ENCODE measurements around the gene SPATA24.

The SPATA24 gene

DNA sequence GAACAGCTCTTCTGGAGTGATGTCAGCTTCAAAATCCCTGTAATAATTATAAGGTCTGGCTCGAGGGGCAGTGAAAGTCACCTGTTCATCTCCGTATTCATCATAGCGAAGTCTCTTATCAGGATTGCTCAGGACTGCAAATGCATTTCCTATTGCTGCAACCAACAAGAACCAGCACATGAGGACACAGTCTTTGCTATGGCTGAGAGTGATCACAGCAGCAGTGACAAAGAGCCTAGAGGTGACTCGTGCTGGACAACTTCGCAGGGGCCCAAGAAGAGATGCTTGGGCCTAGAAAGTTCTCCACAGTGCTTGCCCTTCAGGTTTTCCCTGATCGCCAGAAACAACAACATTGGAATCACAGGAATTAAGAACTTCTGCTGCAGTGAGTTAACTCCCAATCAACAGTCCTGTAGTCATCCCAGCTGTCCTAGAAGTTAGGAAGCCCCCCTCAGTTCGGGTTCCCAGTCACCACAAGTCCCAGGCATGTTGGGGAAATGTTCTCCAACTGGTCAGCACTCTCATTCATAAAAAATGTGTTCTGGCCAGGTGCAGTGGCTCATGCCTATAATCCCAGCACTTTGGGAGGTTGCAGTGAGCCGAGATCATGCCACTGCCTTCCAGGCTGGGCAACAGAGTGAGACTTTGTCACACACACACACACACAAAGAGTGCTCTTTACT is 22.5 kb upstream of the SPATA24 start:
- DNase-seq: no peak
- TF ChIP-seq GATA1 (IDR thresholded peaks at IDR 0.05; ENCODE audit: low read depth, low read length) (no peak), POLR2A (IDR thresholded peaks at IDR 0.05; ENCODE audit: low read length) (no peak)

DNA sequence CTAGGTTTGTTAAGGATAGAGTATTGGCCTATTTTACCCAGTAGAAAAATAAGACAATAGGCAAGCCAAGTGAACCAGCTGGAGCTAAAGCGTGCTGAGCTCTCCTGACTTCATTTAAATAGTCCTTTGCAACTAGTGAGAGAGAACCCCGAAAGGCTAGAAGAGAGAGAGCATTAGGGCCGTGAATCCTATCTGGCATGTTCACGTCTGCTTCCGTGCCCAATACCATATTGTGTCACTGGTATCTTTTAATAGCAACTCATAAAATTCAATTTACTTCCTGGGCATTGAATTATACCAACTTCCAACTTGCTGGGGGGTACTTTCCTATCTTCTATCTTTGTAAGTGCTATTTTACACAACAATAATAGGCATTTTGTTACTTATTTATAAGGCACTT is 21.6 kb upstream of the SPATA24 start:
- DNase-seq: no peak
- no peak for TF ChIP-seq POLR2A (IDR thresholded peaks at IDR 0.05; ENCODE audit: low read length)
- no peak for TF ChIP-seq GATA1 (IDR thresholded peaks at IDR 0.05; ENCODE audit: low read depth, low read length)

DNA sequence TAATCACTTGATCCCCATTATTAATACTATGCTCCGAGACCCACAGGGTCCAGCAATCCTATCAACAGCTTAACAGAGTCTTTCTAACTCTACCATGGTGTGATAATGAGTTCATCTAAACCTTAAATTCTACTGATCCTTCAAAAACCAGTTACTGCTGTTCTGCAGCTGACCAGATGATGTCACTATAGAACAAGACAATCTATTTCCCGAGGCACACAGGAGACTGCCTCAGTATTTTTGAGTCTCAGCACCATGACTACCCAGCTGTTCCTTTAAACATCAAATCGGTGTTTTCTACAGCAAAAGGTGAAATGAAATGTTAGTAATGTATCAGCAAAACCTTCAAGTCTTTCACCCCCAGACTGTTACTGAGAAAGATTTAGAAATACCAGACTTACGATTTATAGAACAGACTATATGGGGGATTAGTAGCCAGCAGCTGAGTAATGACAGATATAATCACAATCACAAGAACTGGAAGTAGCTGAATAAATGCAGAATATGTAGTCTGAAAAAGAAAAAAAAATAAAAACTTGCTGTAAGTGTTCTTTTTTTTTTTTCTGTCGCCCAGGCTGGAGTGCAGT is 18.5 kb upstream of the SPATA24 start:
- DNase-seq: peak; percentile 72 to 81
- TF ChIP-seq POLR2A (IDR thresholded peaks at IDR 0.05; ENCODE audit: low read length): no peak
- TF ChIP-seq GATA1 (IDR thresholded peaks at IDR 0.05; ENCODE audit: low read depth, low read length): no peak

DNA sequence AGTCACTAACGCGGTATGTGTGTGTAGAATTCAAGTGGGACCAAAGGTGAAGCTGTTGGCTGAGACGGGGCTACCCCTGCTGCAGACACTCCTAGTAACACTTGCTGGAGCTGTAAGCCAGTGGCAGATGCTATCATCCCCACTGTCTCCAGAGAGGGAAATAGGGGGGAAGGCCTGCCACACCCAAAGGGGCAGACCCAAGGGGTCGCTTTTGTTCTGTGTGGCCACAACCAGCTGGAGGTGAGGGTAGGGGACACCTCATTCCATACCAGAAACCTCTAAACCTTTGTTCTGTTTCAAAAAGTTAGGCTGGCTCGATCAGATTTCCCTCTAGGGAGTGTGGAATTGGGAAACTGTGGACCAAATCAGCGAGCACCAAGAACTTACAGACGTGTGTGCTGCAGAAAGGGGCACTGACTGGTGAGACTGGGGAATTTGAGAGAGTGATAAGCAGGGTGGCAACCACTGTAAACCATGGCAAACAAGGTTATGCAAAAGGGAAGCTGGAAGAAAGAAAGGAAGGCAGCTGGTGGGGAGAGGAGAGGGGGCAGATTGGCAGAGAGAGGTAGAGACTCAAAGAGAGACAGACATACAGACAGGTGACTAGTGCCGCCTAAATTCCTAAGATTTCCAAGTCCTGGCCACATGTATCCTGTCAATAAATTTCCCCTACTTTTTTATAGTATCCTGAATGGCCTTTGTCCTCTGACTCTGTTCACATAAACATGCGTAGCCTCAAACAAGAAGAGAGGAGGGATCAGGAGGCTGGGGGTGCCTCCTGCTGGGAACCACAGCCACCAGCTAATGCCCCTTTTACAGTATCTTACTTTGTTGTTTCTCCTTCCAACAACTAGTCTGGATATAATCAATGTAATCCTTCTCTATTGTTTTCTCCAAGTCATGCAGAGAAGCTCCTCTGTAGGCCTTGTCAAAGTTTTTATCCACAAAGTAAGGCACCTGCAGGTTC is 15.6 kb upstream of the SPATA24 start:
- TF ChIP-seq POLR2A (IDR thresholded peaks at IDR 0.05; ENCODE audit: low read length) (no peak), GATA1 (IDR thresholded peaks at IDR 0.05; ENCODE audit: low read depth, low read length) (no peak)
- no peak for DNase-seq

DNA sequence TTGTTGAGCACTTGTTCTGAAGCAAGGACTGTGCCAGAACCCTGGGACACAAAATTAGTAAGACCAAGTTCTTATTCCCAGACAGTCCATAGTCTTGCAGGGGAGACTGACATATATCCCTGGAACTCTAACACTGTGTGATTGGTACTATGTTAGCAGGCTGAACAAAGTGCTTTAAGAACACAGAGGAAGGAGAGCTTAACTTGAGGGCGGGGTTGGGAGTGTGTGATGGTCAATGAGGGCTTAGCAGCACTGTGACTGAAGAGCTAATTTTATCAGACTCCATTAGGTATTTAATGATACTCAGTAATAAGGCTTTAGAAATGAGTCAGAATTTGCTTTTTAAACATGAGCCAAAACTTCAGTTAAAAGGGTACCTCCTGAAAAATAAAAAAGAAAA is 14.9 kb upstream of the SPATA24 start:
- no peak for DNase-seq
- TF ChIP-seq GATA1 (IDR thresholded peaks at IDR 0.05; ENCODE audit: low read depth, low read length): no peak
- no peak for TF ChIP-seq POLR2A (IDR thresholded peaks at IDR 0.05; ENCODE audit: low read length)

DNA sequence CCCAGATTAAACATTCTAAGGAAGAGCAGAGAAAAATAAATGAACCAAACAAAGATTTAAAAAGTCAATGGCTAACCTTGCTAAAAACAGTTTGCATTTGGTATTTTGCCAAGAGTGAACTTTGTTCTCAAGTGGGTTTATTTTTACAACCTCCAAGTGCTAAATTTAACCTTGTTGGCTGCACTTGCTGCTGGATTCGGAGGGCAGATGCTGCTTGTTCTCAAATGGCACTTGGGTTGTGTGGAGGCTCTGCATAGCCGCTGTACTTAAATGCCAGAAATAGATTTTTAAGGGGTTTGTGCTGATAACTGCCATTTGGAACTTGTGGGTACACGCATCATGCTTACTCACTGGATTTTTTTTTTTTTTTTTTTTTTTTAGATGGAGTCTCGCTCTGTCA is 13.3 kb upstream of the SPATA24 start:
- DNase-seq: no peak
- TF ChIP-seq GATA1 (IDR thresholded peaks at IDR 0.05; ENCODE audit: low read depth, low read length) (no peak), POLR2A (IDR thresholded peaks at IDR 0.05; ENCODE audit: low read length) (no peak)

DNA sequence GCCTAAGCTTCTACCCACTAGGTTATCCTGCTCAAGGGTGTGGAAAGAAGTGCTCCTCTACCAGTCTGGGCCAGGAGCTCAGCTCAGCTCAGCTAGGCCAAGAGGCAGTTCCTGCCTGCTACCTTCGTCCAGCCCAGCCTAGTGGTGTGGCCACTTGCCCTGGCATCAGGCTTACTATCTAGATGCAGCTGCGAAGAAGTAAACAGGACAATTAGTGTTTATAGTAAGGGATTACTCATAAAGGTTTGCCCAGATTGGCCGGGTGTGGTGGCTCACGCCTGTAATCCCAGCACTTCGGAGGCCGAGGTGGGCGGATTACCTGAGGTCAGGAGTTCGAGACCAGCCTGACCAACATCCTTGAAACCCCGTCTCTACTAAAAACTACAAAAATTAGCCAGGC is 12.8 kb upstream of the SPATA24 start:
- DNase-seq: no peak
- TF ChIP-seq POLR2A (IDR thresholded peaks at IDR 0.05; ENCODE audit: low read length): no peak
- TF ChIP-seq GATA1 (IDR thresholded peaks at IDR 0.05; ENCODE audit: low read depth, low read length): no peak

DNA sequence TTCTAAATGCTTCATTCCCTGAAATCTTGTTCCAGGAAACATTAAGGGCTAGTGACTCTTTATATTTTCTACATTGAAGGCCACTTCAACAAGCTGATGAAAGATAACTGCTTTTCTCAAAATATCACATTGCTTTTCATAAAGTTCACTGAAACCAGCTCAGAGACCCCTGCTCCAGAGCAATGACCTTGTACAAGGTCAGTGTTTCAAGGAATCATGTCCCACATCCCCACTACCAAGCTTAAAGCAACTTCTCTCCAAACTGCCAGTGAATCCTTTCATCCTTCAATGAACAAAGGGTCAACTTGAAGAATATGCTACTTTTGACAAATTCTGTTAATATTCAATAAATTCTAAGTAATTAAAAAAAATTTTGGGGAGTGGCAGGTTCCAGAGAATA is 12.0 kb upstream of the SPATA24 start:
- TF ChIP-seq POLR2A (IDR thresholded peaks at IDR 0.05; ENCODE audit: low read length): no peak
- TF ChIP-seq GATA1 (IDR thresholded peaks at IDR 0.05; ENCODE audit: low read depth, low read length): no peak
- no peak for DNase-seq

DNA sequence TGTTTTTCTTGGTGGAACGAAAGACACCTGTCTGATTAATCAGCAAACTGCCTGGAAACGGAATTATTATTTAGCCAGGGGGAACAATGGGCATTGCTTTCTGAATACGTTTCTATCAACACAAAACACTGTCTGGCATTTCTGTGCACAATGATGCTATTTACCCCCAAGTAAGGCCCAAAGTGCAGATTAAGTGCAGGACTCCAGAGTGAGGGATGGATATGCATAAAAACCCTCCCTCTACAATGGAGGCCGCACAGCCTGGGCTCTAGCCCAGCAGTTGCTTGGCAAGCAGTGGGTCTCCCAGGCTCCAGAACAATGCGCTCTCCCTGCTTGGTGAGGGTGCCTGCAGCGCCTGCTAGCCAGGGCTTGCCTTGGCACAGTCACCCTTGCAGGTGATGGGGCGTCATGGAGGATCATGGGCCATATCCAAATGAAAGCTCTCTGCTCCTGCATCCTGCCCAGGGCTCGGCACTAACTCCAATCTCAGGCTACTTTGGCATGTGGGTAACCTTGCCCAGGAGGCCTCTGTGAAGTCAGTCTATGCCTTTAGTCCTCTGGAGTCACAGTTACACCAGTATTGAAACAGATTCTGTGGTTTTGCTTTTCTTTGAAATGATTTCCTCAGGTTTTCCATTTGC is 11.5 kb upstream of the SPATA24 start:
- no peak for DNase-seq
- TF ChIP-seq GATA1 (IDR thresholded peaks at IDR 0.05; ENCODE audit: low read depth, low read length) (no peak), POLR2A (IDR thresholded peaks at IDR 0.05; ENCODE audit: low read length) (no peak)

DNA sequence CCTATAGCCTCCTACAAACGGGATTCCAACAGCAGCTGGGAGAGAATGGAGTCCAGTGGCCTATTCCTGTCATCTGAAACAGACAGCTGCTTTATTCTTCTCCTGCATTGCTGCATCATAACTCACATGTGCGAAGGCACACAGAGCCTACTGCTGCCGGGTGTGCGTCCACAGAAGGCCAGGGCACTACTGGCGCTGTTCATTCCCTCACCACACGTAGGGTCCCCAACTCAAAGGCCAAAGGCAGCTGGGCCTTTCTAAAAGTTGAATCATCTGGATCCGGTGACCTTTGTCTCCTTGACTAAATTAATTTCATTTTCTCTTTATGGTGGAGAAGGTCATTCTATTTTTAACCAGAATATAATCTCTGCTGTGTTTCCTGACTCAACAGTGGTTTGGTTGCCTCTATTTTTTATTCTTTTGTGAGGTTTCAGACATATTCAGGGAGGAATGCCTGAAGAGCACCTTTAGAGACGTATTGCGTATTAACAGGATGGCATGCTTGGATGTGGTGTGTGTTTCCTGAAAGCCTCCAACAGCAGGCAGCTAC is 10.8 kb upstream of the SPATA24 start:
- DNase-seq: no peak
- no peak for TF ChIP-seq POLR2A (IDR thresholded peaks at IDR 0.05; ENCODE audit: low read length)

DNA sequence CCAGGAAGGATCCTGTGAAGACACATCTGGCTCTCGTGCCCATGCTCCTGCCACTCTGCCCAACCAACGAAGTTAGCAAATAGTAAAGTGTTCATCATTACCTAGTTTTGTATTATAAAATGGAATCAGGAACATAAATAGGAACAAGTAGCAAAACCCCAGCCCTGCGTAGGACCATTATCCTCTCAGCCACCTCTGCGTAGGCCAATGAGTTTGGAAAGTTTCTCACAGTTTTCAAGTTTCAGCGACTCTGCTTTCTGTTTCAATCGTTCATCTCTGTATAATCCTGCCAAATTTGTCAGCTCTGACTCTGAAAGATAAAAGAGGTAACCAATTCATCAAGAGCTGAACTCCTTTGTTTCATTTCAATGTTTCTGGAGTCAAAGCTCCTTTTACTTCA is 10.1 kb upstream of the SPATA24 start:
- TF ChIP-seq GATA1 (IDR thresholded peaks at IDR 0.05; ENCODE audit: low read depth, low read length) (no peak), POLR2A (IDR thresholded peaks at IDR 0.05; ENCODE audit: low read length) (no peak)
- no peak for DNase-seq

DNA sequence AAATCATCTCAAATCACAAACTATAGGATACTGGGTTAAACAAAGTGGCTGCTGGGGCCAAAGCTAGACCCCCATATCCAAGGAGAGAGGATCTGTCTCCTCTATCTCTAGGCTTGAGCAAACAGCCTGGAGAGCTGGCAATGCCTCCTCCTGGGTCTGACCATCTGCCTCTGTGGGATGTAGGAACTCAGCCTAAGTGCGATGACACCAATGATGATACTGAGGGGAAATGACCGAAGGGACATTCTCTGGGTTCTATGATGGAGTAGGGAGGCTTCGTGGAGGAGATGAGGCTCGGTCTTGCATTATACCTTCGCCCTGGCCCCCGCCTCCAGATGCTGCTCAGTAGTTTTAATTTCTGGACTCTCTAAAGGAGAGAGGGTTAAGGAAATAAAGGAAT is 9.3 kb upstream of the SPATA24 start:
- no peak for TF ChIP-seq POLR2A (IDR thresholded peaks at IDR 0.05; ENCODE audit: low read length)
- no peak for TF ChIP-seq GATA1 (IDR thresholded peaks at IDR 0.05; ENCODE audit: low read depth, low read length)
- no peak for DNase-seq

DNA sequence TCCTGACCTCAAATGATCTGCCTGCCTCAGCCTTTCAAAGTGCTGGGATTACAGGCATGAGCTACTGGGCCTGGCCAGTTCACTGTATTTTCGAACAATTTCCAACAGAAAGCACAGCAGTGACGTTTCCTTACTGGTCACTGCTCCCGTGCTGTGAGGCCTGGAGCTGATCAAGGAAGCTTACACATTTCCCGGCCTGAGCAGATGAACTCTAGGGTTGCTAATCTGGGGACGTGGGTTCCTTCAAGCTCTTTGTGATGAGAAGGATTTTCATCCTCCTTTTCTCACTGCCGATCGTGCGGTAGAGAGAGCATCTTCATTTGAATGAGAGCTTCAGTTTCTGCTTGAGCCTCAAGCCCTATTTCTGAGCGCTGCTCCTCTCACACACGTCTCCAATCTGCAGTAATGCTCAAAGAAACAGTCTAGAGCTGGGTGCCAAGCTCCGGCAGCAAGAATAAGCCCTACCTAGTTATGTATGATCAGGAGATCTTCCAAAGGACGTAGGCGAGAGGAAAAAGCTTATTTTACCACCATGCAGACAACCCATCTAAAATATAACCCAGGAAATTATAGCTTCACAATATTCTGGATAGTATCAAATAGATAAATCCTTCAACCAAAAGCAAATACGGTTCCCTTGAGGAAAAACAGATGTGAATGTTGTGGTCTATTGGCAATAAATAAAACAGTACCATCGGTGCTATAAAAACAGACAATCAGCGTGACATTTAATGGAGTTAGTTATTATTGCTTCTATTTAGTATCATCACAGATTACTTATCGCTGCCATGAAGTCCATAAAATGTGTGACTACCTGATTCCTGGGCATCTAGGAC is 7.3 kb upstream of the SPATA24 start:
- no peak for DNase-seq

More for the DNA sequence above, 7.3 kb upstream of the SPATA24 start:
- TF ChIP-seq POLR2A (IDR thresholded peaks at IDR 0.05; ENCODE audit: low read length): no peak
- no peak for TF ChIP-seq GATA1 (IDR thresholded peaks at IDR 0.05; ENCODE audit: low read depth, low read length)

All from erythroblast (primary cell).